ENCODE data around the gene TAGAP. TPM values are rescaled to one million over a fixed set of nuclear protein-coding genes. Genes with fewer than 3 reads are reported as not detected.

Gene TAGAP
- total RNA-seq, 1 experiment from 2014 or later: 0.30 TPM

DNA sequence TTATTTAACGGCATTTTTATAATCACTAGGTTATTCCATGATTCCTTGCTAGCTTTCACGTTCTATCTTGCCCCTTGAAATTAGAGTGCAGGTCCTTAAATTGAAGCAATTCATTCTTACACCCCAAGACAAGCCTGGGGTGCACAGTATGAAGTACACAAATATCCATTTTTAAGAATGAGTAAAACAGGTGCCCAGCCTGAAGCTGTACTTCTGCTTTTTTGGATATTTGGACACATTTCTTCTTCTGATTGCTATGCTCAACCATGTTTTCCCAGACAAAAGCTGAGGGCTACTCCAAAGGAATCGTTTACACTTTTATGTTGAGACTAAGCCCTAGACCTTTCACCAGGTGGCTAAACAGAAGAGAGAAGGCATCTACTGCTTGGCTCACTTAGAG, 7.9 kb upstream of the TAGAP start:
- intact Hi-C loops (cut with micrococcal nuclease): no loop called here
- Histone ChIP-seq H3K27me3 (ENCODE audit: insufficient read depth, low read length) (peaks cover 9% of the 10 kb centered on the region), H3K79me2 (ENCODE audit: insufficient read depth, low read length) (no peaks in the 10 kb centered on the region), H3K4me2 (ENCODE audit: low read length) (no peak overlapping the region), H3K27ac (ENCODE audit: low read depth, low read length) (no peak overlapping the region), H4K20me1 (ENCODE audit: insufficient read depth) (no peaks in the 10 kb centered on the region), H3K9me3 (ENCODE audit: control insufficient read depth in 1 of 2, insufficient read depth in 1 of 2, low read depth in 1 of 2, low read length in 2 of 2) (no peaks in the 10 kb centered on the region), H3K4me3 (replicated peaks in 1 of 2; ENCODE audit: low read depth in 1 of 2, low read length in 2 of 2) (no peak overlapping the region), H2AFZ (ENCODE audit: low read depth, low read length, poor library complexity, severe bottlenecking) (no peak overlapping the region), H3K36me3 (ENCODE audit: control insufficient read depth in 1 of 2, insufficient read depth in 2 of 2, low read length in 2 of 2) (no peaks in the 10 kb centered on the region), H3K9ac (ENCODE audit: low read length) (no peak overlapping the region), H3K4me1 (ENCODE audit: control insufficient read depth in 1 of 2, insufficient read depth in 2 of 2, low read length in 2 of 2) (no peaks in the 10 kb centered on the region), H3K9me2 (ENCODE audit: insufficient read depth) (no peaks in the 10 kb centered on the region)
- DNase-seq (ENCODE audit: low read depth, low spot score) (no peak), ATAC-seq (no peak)
- CTCF ChIA-PET: interaction anchor here (1.1 kb wide), 1 partner anchor 10 kb away, joined by 3 read pairs; no protein-coding TSS in a partner anchor
- POLR2A ChIA-PET: no interaction called here
- BruUV-seq (replicated peaks): no TSS peak
- RAD21 ChIA-PET (ENCODE audit: low non-redundant PET in 1 of 2, low total read pairs in 2 of 2, uncharacterized antibody in 2 of 2, unreplicated experiment in 2 of 2): no interaction called here
- TF ChIP-seq FOSL1 (IDR thresholded peaks at IDR 0.05; ENCODE audit: low read depth) (no peak), TCF7L2 (IDR thresholded peaks at IDR 0.05; ENCODE audit: borderline replicate concordance, extremely low read depth, insufficient read depth, insufficient read length) (no peak), YY1 (IDR thresholded peaks at IDR 0.05; ENCODE audit: extremely low read depth, insufficient replicate concordance, low read depth, low read length) (no peak), CBX3 (IDR thresholded peaks at IDR 0.05; ENCODE audit: low read depth) (no peak), ZFX (IDR thresholded peaks at IDR 0.05) (no peak), POLR2A (IDR thresholded peaks at IDR 0.05; ENCODE audit: borderline replicate concordance, extremely low read depth, insufficient read depth, insufficient read length) (no peak), EGR1 (IDR thresholded peaks at IDR 0.05; ENCODE audit: low read depth) (no peak), RAD21 (IDR thresholded peaks at IDR 0.05; ENCODE audit: low read depth) (no peak), EZH2 (IDR thresholded peaks at IDR 0.05) (no peak), CEBPB (IDR thresholded peaks at IDR 0.05; ENCODE audit: low read depth) (no peak)
- TF ChIP-seq, protein P1, sequence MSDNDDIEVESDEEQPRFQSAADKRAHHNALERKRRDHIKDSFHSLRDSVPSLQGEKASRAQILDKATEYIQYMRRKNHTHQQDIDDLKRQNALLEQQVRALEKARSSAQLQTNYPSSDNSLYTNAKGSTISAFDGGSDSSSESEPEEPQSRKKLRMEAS (IDR thresholded peaks at IDR 0.05): no peak
- TF ChIP-seq, protein P2, sequence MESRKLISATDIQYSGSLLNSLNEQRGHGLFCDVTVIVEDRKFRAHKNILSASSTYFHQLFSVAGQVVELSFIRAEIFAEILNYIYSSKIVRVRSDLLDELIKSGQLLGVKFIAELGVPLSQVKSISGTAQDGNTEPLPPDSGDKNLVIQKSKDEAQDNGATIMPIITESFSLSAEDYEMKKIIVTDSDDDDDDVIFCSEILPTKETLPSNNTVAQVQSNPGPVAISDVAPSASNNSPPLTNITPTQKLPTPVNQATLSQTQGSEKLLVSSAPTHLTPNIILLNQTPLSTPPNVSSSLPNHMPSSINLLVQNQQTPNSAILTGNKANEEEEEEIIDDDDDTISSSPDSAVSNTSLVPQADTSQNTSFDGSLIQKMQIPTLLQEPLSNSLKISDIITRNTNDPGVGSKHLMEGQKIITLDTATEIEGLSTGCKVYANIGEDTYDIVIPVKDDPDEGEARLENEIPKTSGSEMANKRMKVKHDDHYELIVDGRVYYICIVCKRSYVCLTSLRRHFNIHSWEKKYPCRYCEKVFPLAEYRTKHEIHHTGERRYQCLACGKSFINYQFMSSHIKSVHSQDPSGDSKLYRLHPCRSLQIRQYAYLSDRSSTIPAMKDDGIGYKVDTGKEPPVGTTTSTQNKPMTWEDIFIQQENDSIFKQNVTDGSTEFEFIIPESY (IDR thresholded peaks at IDR 0.05; ENCODE audit: extremely low read depth, insufficient replicate concordance, low read length): no peak
- TF ChIP-seq, protein P3, sequence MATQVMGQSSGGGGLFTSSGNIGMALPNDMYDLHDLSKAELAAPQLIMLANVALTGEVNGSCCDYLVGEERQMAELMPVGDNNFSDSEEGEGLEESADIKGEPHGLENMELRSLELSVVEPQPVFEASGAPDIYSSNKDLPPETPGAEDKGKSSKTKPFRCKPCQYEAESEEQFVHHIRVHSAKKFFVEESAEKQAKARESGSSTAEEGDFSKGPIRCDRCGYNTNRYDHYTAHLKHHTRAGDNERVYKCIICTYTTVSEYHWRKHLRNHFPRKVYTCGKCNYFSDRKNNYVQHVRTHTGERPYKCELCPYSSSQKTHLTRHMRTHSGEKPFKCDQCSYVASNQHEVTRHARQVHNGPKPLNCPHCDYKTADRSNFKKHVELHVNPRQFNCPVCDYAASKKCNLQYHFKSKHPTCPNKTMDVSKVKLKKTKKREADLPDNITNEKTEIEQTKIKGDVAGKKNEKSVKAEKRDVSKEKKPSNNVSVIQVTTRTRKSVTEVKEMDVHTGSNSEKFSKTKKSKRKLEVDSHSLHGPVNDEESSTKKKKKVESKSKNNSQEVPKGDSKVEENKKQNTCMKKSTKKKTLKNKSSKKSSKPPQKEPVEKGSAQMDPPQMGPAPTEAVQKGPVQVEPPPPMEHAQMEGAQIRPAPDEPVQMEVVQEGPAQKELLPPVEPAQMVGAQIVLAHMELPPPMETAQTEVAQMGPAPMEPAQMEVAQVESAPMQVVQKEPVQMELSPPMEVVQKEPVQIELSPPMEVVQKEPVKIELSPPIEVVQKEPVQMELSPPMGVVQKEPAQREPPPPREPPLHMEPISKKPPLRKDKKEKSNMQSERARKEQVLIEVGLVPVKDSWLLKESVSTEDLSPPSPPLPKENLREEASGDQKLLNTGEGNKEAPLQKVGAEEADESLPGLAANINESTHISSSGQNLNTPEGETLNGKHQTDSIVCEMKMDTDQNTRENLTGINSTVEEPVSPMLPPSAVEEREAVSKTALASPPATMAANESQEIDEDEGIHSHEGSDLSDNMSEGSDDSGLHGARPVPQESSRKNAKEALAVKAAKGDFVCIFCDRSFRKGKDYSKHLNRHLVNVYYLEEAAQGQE (IDR thresholded peaks at IDR 0.05; ENCODE audit: low read depth): no peak
- TF ChIP-seq, protein P4, sequence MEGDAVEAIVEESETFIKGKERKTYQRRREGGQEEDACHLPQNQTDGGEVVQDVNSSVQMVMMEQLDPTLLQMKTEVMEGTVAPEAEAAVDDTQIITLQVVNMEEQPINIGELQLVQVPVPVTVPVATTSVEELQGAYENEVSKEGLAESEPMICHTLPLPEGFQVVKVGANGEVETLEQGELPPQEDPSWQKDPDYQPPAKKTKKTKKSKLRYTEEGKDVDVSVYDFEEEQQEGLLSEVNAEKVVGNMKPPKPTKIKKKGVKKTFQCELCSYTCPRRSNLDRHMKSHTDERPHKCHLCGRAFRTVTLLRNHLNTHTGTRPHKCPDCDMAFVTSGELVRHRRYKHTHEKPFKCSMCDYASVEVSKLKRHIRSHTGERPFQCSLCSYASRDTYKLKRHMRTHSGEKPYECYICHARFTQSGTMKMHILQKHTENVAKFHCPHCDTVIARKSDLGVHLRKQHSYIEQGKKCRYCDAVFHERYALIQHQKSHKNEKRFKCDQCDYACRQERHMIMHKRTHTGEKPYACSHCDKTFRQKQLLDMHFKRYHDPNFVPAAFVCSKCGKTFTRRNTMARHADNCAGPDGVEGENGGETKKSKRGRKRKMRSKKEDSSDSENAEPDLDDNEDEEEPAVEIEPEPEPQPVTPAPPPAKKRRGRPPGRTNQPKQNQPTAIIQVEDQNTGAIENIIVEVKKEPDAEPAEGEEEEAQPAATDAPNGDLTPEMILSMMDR (IDR thresholded peaks at IDR 0.05 in 2 of 3, conservative IDR thresholded peaks at IDR 0.05 in 1 of 3; ENCODE audit: borderline replicate concordance in 1 of 3, insufficient read depth in 1 of 3, low read depth in 2 of 3, low read length in 2 of 3): no peak

Measured in HCT116 (cell line).